GM12878 (cell line): ENCODE results near the gene MYO16.

Source experiments
- NFIC ChIP-seq: IDR thresholded peaks from 2 replicates; pipeline ENCODE4 v1.6.1; 2012; ENCODE audit warnings: low read depth, mild to moderate bottlenecking, inconsistent platforms, low read length, moderate library complexity
- NR2C2 ChIP-seq: IDR thresholded peaks from 2 replicates; pipeline ENCODE4 v1.6.1; 2011; ENCODE audit warnings: borderline replicate concordance, low read depth; ENCODE audit not compliant: control insufficient read depth, insufficient read length
- POLR2A ChIP-seq: IDR thresholded peaks from 2 replicates; pipeline ENCODE4 v1.6.1; 2011; ENCODE audit warnings: low read depth, mild to moderate bottlenecking, low read length
- SMC3 ChIP-seq: IDR thresholded peaks from 2 replicates; pipeline ENCODE4 v1.6.1; 2011; ENCODE audit warnings: low read length, improper control_type of control experiment, borderline replicate concordance
- TCF12 ChIP-seq: IDR thresholded peaks from 2 replicates; pipeline ENCODE4 v1.6.1; 2011; ENCODE audit warnings: low read depth, mild to moderate bottlenecking, low read length
- ZNF24 ChIP-seq: fragments of 450-650 bp; IDR thresholded peaks from 2 replicates; pipeline ENCODE4 v1.6.1; 2017; ENCODE audit warnings: antibody characterized with exemption, mild to moderate bottlenecking
- TF ChIP-seq, protein P1 (sequence below): IDR thresholded peaks from 2 replicates; pipeline ENCODE4 v1.6.1; 2012; ENCODE audit warnings: mild to moderate bottlenecking, low read depth, low read length
- TF ChIP-seq, protein P2 (sequence below), 3 experiments: IDR thresholded peaks in 2 of 3; conservative IDR thresholded peaks in 1 of 3; 2 replicates each; pipeline ENCODE4 v1.5.1; 2011; ENCODE audit warnings: low read depth in 3 of 3, low read length in 3 of 3, mild to moderate bottlenecking in 3 of 3, control low read depth in 2 of 3, moderate library complexity in 2 of 3, inconsistent platforms in 1 of 3, mixed read lengths in 1 of 3; ENCODE audit not compliant: control insufficient read depth in 2 of 3, insufficient read depth in 1 of 3; ENCODE audit errors: extremely low read depth in 1 of 3
- TF ChIP-seq, protein P3 (sequence below): IDR thresholded peaks from 2 replicates; pipeline ENCODE4 v1.6.1; 2011; ENCODE audit warnings: low read depth, low read length, improper control_type of control experiment, borderline replicate concordance

DNA sequence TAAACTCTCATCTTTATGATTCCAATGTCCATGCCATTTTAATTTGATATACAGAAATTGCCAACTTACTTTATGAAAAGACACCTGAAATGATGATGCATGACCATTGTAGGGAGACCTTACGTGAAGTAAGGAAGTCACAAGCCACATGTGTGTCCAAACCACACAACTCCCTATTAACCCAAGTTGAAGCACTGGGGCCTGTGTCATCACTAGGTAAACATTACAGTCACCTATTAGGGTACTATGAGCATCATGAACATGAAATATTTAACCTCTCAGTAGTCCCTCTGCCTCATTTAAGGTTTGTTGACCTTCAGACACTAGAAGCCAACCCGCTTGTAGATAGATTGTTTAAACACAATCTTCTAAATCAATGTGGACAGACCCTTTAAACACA, 580.1 kb downstream of the MYO16 start:
- TF ChIP-seq TCF12 (no peak), NR2C2 (no peak), SMC3 (no peak), ZNF24 (no peak), NFIC (no peak), POLR2A (no peak)
- TF ChIP-seq, protein P1, sequence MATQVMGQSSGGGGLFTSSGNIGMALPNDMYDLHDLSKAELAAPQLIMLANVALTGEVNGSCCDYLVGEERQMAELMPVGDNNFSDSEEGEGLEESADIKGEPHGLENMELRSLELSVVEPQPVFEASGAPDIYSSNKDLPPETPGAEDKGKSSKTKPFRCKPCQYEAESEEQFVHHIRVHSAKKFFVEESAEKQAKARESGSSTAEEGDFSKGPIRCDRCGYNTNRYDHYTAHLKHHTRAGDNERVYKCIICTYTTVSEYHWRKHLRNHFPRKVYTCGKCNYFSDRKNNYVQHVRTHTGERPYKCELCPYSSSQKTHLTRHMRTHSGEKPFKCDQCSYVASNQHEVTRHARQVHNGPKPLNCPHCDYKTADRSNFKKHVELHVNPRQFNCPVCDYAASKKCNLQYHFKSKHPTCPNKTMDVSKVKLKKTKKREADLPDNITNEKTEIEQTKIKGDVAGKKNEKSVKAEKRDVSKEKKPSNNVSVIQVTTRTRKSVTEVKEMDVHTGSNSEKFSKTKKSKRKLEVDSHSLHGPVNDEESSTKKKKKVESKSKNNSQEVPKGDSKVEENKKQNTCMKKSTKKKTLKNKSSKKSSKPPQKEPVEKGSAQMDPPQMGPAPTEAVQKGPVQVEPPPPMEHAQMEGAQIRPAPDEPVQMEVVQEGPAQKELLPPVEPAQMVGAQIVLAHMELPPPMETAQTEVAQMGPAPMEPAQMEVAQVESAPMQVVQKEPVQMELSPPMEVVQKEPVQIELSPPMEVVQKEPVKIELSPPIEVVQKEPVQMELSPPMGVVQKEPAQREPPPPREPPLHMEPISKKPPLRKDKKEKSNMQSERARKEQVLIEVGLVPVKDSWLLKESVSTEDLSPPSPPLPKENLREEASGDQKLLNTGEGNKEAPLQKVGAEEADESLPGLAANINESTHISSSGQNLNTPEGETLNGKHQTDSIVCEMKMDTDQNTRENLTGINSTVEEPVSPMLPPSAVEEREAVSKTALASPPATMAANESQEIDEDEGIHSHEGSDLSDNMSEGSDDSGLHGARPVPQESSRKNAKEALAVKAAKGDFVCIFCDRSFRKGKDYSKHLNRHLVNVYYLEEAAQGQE = no peak
- TF ChIP-seq, protein P2, sequence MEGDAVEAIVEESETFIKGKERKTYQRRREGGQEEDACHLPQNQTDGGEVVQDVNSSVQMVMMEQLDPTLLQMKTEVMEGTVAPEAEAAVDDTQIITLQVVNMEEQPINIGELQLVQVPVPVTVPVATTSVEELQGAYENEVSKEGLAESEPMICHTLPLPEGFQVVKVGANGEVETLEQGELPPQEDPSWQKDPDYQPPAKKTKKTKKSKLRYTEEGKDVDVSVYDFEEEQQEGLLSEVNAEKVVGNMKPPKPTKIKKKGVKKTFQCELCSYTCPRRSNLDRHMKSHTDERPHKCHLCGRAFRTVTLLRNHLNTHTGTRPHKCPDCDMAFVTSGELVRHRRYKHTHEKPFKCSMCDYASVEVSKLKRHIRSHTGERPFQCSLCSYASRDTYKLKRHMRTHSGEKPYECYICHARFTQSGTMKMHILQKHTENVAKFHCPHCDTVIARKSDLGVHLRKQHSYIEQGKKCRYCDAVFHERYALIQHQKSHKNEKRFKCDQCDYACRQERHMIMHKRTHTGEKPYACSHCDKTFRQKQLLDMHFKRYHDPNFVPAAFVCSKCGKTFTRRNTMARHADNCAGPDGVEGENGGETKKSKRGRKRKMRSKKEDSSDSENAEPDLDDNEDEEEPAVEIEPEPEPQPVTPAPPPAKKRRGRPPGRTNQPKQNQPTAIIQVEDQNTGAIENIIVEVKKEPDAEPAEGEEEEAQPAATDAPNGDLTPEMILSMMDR (IDR thresholded peaks at IDR 0.05 in 2 of 3, conservative IDR thresholded peaks at IDR 0.05 in 1 of 3; ENCODE audit: control insufficient read depth in 2 of 3, extremely low read depth in 1 of 3, insufficient read depth in 1 of 3, low read depth in 3 of 3, low read length in 3 of 3) = no peak
- TF ChIP-seq, protein P3, sequence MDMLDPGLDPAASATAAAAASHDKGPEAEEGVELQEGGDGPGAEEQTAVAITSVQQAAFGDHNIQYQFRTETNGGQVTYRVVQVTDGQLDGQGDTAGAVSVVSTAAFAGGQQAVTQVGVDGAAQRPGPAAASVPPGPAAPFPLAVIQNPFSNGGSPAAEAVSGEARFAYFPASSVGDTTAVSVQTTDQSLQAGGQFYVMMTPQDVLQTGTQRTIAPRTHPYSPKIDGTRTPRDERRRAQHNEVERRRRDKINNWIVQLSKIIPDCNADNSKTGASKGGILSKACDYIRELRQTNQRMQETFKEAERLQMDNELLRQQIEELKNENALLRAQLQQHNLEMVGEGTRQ = no peak
